Uterus (tissue), 4 donors: ENCODE measurements around the gene PTGIS. TPM values are rescaled to one million over a fixed set of nuclear protein-coding genes. Genes with fewer than 3 reads are reported as not detected.
A peak's percentile ranks its signal among the peaks of the same experiment; 100 is the strongest.

ENCODE experiments used
- DNase-seq, 2 donors: peaks; one replicate each; pipeline ENCODE4 v3.0.0-alpha.2; 2019 to 2020
- H3K27ac ChIP-seq, 2 donors: fragments of 200-600 bp; sonication (generic); 1 replicate in 1 of 2; 2 replicates in 1 of 2; pipeline ENCODE4 v1.5.1; 2016 to 2018
- H3K27me3 ChIP-seq, 2 donors: fragments of 200-600 bp; sonication (generic); one replicate each; pipeline ENCODE4 v1.5.1; 2018 to 2019; ENCODE audit warnings: control low read depth in 1 of 2
- H3K36me3 ChIP-seq, 2 donors: fragments of 200-600 bp; sonication (generic); one replicate each; pipeline ENCODE4 v1.5.1; 2019; ENCODE audit warnings: control low read depth in 1 of 2
- H3K4me1 ChIP-seq, 2 donors: fragments of 200-600 bp; sonication (generic); one replicate each; pipeline ENCODE4 v1.5.1; 2018 to 2019; ENCODE audit warnings: control low read depth in 1 of 2
- H3K4me3 ChIP-seq, 2 donors: fragments of 200-600 bp; sonication (generic); 1 replicate in 1 of 2; 2 replicates in 1 of 2; pipeline ENCODE4 v1.5.1; 2018 to 2019; ENCODE audit warnings: mild to moderate bottlenecking in 1 of 2
- H3K9me3 ChIP-seq, 2 donors: fragments of 200-600 bp; sonication (generic); one replicate each; pipeline ENCODE4 v1.5.1; 2019; ENCODE audit warnings: control low read depth in 1 of 2
- CTCF ChIP-seq, 4 experiments: fragments of 200-600 bp in 2 of 4; fragments of 450-650 bp in 2 of 4; sonication (generic) in 2 of 4; IDR thresholded peaks; one replicate each; pipeline ENCODE4 v1.5.1; 2016 to 2019; ENCODE audit warnings: antibody characterized with exemption in 4 of 4, mild to moderate bottlenecking in 2 of 4, moderate library complexity in 1 of 4
- POLR2A ChIP-seq, 2 donors: fragments of 450-650 bp; IDR thresholded peaks; one replicate each; pipeline ENCODE4 v1.6.1; 2016; ENCODE audit warnings: antibody characterized with exemption in 2 of 2, mild to moderate bottlenecking in 1 of 2, moderate library complexity in 1 of 2
- intact Hi-C: fragments of 100-400 bp; cut with DNase I; formaldehyde crosslinking; loops from one replicate; pipeline ENCODE4 v1.15.1; 2023; ENCODE audit warnings: low total_unique reads
- total RNA-seq, 4 donors: library from RNA; depleted of rRNA in 3 of 4; stranded (reverse); fragments of >200 nt in 3 of 4; gene quantifications; one replicate each; pipeline versions ENCODE4 v1.1.0 to v1.2.4, GENCODE V29; 2014 to 2023
- donor health status: DM: yes; HTN: yes; CAD: no.

The PTGIS gene
- total RNA-seq, 4 donors from 2014 or later, result 64.7 to 460 (median 140) TPM

GRCh38 chr20:49580813-49581174 lies 12.9 kb upstream of the PTGIS start:
- Histone ChIP-seq H3K27me3 (no peaks in the 10 kb centered on the region), H3K4me1 (peaks cover 19 to 26% of the 10 kb centered on the region in 2 donors), H3K9me3 (no peaks in the 10 kb centered on the region), H3K4me3 (no peak overlapping the region), H3K36me3 (no peaks in the 10 kb centered on the region), H3K27ac (peak overlapping the region; percentile 95 to 98)
- TF ChIP-seq POLR2A (IDR thresholded peaks at IDR 0.05) (no peak), CTCF (IDR thresholded peaks at IDR 0.05) (no peak)
- intact Hi-C loops, result no loop called here
- DNase-seq, result no peak

- Histone ChIP-seq H3K9me3 (no peaks in the 10 kb centered on the region), H3K4me3 (no peak overlapping the region), H3K27me3 (no peaks in the 10 kb centered on the region), H3K4me1 (peaks cover 13 to 25% of the 10 kb centered on the region in 2 donors), H3K36me3 (no peaks in the 10 kb centered on the region), H3K27ac (peak overlapping the region; percentile 95 to 98)
- TF ChIP-seq POLR2A (IDR thresholded peaks at IDR 0.05) (no peak), CTCF (IDR thresholded peaks at IDR 0.05) (no peak)
- DNase-seq, result peak; percentile 77 to 81
- intact Hi-C loops, result no loop called here
Observed at GRCh38 chr20:49579874-49580812, 12.2 kb upstream of the PTGIS start.

GRCh38 chr20:49579195-49579594 lies 11.3 kb upstream of the PTGIS start:
- intact Hi-C loops, result no loop called here
- no peaks in the 10 kb centered on the region for H3K9me3 ChIP-seq
- TF ChIP-seq CTCF (IDR thresholded peaks at IDR 0.05) (no peak), POLR2A (IDR thresholded peaks at IDR 0.05) (no peak)
- no peak overlapping the region for H3K4me3 ChIP-seq
- peak overlapping the region; percentile 95 to 98 for H3K27ac ChIP-seq
- H3K27me3 ChIP-seq, result no peaks in the 10 kb centered on the region
- no peaks in the 10 kb centered on the region for H3K36me3 ChIP-seq
- no peak for DNase-seq
- H3K4me1 ChIP-seq, result peaks cover 9 to 19% of the 10 kb centered on the region in 2 donors

GRCh38 chr20:49578436-49578835 lies 10.5 kb upstream of the PTGIS start:
- no peaks in the 10 kb centered on the region for H3K27me3 ChIP-seq
- DNase-seq, result peak in 1 of 2 donors; percentile 11
- no peak overlapping the region for H3K4me3 ChIP-seq
- TF ChIP-seq POLR2A (IDR thresholded peaks at IDR 0.05), result no peak
- TF ChIP-seq CTCF (IDR thresholded peaks at IDR 0.05), result no peak
- intact Hi-C loops, result no loop called here
- peaks cover 4 to 15% of the 10 kb centered on the region in 2 donors for H3K4me1 ChIP-seq
- no peaks in the 10 kb centered on the region for H3K36me3 ChIP-seq
- peak overlapping the region; percentile 95 to 98 for H3K27ac ChIP-seq
- H3K9me3 ChIP-seq, result no peaks in the 10 kb centered on the region

GRCh38 chr20:49575551-49576060 lies 7.7 kb upstream of the PTGIS start:
- TF ChIP-seq CTCF (IDR thresholded peaks at IDR 0.05) (no peak), POLR2A (IDR thresholded peaks at IDR 0.05) (no peak)
- peak; percentile 50 to 57 for DNase-seq
- H3K4me1 ChIP-seq, result peaks cover 0 to 21% of the 10 kb centered on the region in 2 donors
- intact Hi-C loops, result no loop called here
- H3K4me3 ChIP-seq, result no peak overlapping the region
- no peaks in the 10 kb centered on the region for H3K27me3 ChIP-seq
- H3K9me3 ChIP-seq, result no peaks in the 10 kb centered on the region
- no peaks in the 10 kb centered on the region for H3K36me3 ChIP-seq
- H3K27ac ChIP-seq, result peak overlapping the region; percentile 94 to 98
